GM19193 (cell line): ENCODE measurements around the gene MVB12B.

Experiments
- POLR2A ChIP-seq: IDR thresholded peaks from 4 replicates; pipeline ENCODE4 v1.6.1; 2011; ENCODE audit not compliant: insufficient read depth, insufficient read length; ENCODE audit errors: extremely low read depth

The MVB12B gene

DNA sequence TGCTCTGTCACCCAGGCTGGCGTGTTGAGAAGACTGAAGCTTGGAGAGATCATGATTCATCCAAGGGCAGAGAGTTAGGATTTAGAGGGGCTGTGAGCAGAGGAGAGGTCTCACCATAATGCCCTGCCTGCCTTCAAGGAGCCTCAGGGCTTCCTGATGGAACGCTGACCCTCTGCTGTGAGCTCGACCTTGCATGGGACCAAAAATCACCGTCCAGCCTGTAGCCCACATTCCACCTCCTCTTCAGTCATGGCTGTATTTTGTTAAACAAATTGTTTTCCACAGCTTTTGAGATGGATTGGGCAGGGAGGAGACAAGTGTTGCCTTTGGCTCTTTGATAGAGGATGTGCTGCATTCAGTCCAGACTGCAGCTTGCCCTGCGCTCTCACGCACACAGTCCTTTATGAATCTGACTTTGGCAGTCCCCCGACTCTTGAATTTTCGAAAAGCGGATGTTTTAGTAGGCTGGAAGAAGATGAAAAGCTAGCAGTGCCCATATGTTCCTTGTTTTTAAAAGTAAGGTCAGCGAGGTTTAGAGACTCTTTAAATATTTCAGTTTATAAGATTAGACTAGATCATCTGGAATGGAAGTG lies 79.5 kb downstream of the MVB12B start:
- TF ChIP-seq POLR2A: no peak

DNA sequence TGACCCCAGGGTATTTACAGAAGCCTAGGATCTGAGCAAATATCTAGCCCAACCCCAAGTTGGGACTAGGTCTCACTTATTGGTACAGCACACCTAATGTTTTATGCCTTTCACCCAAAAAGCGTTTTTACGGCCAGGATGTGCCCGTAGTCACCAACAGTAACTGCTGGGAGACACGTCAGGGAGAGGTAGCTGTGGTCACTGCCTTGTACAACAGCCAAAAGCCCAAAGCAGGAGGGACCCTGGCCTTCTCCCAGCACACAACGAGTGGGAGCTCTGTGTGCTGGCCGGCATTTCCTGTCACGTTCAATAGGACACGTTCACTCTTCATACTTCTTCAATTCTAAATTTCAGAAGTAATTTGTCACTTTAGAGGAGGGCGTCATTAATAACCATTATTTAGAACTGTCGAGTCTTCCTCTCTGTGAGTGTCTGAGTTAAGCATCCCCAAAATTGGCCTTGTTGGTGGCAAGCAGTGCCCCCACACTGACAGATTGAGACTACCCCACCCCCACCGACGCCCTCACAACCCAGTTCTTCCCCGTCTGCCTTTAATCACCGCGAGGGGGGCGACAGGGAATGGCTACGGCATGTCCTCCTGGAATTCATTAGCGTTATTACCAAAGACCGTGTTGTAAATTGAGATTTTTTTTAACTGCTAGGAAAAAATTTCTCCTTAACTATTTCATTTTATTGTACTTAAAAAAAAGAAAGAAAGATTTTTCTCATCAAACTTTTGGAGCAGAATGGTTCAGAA lies 80.7 kb downstream of the MVB12B start:
- no peak for TF ChIP-seq POLR2A

DNA sequence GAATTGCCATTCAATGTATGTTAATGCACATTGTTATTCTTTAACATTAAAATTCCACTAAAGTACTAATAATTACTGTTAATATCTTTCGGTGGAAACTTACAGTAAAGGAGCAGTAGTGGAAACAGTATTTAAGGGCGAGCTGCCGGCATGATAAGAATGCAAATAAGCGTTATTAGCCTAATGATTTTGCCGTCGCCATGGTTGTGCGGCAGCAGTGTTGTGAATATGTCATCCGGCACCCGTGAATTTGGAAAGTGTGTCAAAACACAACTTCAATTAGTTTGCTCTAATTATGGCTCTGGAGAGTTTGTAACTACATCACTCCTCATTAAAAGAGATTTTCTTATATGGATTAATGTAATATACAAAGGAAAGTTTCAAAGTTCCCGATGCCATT lies 81.4 kb downstream of the MVB12B start:
- no peak for TF ChIP-seq POLR2A

DNA sequence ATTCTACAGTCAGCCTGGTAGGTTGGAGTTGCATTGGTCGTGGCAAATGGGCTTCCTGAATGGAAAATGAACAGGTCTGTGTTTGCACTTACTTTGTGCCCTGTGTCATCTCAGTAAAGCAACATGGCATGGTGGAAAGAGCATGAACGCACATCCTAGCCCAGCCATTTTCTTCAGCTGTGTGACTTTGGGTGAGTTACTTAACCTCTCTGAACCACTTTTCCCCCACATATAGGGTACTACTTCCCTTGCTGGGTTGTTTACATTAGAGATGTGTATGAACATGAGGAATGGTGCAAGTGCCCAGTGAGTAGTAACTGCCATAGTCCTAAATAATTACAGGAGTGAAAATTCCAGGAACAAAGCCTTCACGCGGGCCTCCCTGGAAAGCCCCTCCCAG lies 83.6 kb downstream of the MVB12B start:
- no peak for TF ChIP-seq POLR2A

DNA sequence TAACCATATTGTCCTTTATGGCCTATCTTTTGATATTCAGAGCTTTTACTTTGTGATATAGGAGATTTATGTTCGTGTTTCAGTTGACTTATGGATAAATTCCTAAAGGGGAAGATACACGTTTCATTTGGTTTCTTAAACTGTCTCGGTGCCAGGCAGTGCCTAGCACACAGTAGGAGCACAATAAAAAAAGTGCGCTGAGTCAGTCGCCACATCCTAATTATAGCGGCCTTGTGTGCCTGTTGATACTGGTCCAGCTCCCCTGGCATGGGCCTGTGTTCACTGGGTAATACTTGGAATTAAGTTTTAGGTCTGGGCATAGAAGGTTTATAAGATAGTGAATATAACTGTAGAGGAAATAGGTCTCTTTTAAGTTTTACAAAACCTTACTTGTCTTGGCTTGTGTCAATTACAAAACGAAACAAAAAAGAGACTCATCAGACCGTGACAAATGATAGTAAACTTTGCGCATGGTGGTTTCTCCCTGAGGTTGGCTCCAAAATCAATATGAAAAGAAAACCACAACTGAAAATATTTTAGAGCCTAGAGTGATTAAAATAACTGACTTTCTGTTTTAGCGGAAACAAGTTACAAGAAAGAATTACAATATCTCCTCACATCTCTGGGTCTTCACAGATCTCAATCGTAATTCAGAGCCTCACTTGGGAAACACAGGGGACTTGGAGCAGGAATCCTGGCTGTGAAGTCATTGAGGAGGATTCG lies 84.8 kb downstream of the MVB12B start:
- TF ChIP-seq POLR2A: no peak

DNA sequence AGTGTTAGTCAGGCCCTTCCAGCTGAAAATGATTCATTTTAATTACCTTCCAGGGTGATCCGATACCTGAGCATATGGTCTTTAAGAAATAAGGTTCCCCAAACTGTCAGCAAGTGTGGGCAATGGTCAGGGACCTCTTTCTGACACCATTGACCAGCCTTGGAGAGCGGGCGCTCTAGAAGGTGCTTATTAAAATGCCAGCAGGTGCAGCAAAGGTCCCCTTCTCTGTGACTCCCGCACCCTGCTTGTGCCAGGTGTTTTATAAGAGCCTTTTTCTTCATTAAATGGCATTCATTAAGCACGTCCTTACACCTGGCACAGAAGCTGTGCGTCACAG lies 85.3 kb downstream of the MVB12B start:
- TF ChIP-seq POLR2A: no peak

DNA sequence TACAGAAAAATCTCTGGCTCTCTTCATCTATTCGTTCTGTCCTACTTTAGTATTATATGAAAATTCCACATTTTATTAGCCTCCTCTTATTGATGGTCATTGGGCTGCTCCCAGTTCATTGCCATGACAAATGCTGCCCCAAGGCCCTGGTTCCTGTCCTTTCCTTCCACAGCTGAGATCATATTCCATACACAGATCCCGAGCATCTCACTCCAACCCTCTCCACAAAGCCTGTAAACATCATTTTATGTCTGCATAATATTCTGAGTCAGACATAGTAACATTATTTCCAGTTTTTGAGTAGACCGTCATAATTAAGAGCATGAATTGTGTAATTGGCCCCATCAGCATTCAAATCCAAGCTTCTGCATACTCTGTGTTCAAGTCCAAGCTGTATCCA lies 86.3 kb downstream of the MVB12B start:
- no peak for TF ChIP-seq POLR2A

DNA sequence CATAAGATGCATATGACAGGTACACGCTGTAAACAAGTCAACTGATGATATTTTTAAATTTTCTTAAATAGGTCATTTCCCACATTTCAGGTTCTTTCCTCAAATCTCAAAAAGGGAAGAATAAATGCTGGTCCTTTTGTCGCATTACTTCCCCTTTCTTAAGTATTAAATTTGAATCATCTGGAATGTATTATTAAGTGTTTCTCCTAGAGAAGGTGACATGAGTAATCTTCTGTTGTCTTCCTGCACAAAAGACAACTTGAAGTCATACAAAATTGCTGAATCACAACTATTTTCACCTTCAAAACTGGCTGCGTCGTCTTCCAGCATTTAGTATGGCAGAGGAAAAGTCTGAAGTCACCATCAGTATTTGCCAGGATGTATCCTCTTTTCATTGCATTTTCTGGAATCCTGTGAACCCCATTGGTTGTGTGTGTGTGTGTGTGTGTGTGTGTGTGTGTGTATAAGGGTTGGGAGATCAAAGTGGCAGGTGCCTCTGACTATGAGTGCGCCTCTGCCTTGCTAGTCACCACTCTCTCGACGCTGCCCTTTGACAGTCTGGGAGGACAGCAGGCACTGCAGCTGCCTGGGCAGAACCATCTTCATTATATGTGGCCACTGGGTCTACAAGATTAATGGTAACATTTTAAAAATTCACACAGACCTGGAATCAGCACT lies 86.9 kb downstream of the MVB12B start:
- TF ChIP-seq POLR2A: no peak

DNA sequence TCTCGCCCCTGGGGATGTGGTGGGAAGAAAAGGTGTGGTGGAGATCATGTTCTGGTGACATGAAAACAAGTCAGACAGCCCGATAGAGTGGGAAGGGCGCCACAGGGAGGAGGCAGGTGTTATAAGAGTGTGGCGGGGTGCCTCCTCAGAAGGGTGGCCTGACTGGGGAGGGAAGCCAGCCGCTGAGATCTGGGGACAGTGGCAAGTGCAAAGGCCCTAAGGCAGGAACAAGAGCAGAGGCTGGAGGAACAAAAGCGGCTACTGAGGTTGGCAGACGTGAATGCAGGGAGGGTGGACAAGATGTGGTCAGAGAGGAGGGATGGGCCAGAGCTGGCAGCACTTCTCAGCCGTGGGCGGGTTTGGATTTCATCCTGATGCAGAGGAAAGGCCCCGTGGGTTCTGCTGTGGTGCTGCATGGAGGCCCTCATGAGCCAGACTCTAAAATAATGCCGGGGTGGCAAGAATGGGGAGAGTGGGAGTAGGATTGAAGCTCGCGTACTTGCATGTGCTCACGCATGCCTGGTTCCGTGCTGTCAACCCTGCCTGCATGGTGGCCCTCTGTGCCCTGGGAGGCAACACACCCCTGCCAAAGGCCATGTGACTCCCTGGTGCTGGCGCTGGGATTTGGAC lies 89.2 kb downstream of the MVB12B start:
- no peak for TF ChIP-seq POLR2A

DNA sequence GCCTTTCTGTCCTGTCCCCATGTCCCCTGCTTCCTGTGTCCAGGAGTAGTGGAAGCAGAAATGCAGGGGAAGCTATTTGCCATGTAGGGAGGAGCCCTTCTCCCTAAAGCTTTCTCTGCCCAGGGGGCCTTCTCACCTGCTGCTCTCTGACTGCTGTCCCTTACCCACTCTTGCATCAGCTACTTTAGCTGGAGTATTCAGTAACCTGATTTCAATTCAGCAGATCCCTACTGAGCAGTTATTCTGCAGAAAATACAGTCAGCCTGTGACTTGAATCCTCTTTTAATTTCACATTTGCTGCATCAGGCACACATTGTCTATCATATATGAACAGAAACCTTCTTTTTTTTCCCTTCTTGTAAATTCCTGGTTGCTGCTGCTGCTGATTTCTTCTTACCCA lies 90.4 kb downstream of the MVB12B start:
- TF ChIP-seq POLR2A: no peak

DNA sequence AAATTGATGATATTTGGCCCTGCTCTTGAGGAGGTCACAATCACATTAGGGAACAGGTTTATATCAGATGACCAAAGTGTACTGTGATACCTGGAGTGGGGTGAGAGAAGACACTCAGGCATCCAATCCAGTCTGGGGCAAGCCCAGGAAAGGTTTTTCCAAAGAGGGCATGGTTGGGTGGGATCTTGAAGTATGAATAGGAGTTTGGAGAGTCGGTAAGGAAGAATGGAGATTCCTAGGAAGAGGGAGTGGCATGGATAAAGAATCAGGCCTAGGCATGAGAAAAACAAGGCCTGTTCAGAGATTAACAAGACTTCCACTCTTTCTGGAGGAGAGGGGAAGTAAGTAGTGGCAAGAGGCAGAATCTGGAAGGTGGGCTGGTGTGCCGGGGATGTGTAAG lies 91.1 kb downstream of the MVB12B start:
- TF ChIP-seq POLR2A: no peak

DNA sequence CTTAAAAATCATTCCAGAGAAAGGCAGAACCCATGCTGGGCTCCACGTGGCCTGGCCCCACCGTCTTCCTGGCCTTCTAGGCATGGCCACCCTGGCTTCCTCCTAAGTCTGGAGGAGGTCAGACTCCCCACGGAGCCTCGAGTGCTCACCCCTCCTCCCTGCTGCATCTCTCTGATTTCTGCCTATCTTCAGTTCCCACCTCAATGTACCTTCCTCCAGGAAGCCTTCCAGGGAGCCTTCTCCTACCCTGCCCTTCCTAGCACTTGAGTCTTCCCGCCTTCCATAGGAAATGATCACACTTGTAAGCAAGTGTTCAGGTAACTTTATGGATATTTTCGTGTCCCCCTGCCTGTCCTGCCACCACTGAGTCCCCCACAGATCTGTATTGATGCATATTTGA lies 92.0 kb downstream of the MVB12B start:
- TF ChIP-seq POLR2A: no peak

DNA sequence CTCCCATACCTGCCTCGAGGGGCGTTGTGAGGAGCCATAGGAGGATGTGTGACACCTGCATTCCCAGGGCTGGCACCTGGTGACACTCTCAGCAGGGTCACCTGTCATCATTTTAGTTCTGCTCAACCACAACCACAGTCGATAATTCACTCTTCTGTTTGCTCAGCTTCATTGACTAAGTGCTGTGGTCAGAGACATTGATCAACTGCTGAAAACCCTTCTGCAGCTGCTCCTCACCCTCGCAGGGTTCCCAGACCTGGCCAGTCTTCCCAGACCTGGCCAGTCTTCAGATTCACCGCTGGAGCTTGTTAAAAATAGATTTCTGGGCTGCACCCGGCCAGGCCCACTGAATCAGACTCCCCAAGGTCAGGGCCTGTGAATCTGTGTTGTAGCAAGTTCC lies 92.8 kb downstream of the MVB12B start:
- TF ChIP-seq POLR2A: no peak

DNA sequence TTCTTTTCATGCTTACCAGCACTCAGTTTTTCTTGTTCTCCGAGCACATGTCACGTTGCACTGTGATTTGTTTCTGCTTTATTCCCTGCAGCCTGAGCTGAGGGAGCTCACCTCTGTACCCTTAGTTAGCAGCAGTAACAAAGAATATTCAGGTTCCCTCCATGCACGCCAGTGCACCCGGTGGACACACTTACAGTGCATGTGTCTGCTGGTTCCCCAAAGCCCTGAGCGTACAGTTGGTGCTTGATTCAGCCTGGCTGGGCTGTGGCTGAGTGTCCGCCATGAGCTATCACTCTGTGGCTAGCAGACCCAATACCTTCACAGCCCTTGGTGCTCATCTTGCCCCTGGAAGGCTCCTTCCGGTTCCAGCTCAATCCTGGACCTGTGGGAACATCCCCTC lies 93.5 kb downstream of the MVB12B start:
- no peak for TF ChIP-seq POLR2A
